Heart right ventricle (tissue), 16 donors: ENCODE measurements around the gene ESYT2. TPM values are rescaled to one million over a fixed set of nuclear protein-coding genes. Genes with fewer than 3 reads are reported as not detected.

ENCODE experiments used
- ATAC-seq, 8 donors: fragments of 200-7000 bp; cut with Tn5 transposase; one replicate each; pipeline ENCODE4 v1.9.1; 2020; ENCODE audit warnings: mild to moderate bottlenecking in 8 of 8, moderate library complexity in 8 of 8, moderate number of reproducible peaks in 1 of 8
- DNase-seq, 2 donors: peaks; one replicate each; pipeline ENCODE4 v3.0.0-alpha.2; 2020
- H3K27ac ChIP-seq, 10 donors: fragments of 200-600 bp; sonication (generic) in 2 of 10; one replicate each; pipeline versions ENCODE4 v1.5.0 to v1.8.0; 2020 to 2022; ENCODE audit warnings: mild to moderate bottlenecking in 3 of 10
- H3K27me3 ChIP-seq, 7 donors: fragments of 200-600 bp; one replicate each; pipeline ENCODE4 v1.8.0; 2021 to 2022; ENCODE audit warnings: mild to moderate bottlenecking in 2 of 7
- H3K36me3 ChIP-seq, 9 donors: fragments of 200-600 bp; sonication (generic) in 1 of 9; one replicate each; pipeline versions ENCODE4 v1.5.0 to v1.8.0; 2020 to 2022; ENCODE audit warnings: mild to moderate bottlenecking in 2 of 9
- H3K4me1 ChIP-seq, 9 donors: fragments of 200-600 bp; sonication (generic) in 1 of 9; one replicate each; pipeline versions ENCODE4 v1.5.0 to v1.8.0; 2020 to 2022; ENCODE audit warnings: mild to moderate bottlenecking in 4 of 9
- H3K4me3 ChIP-seq, 10 donors: fragments of 200-600 bp; sonication (generic) in 2 of 10; one replicate each; pipeline versions ENCODE4 v1.5.0 to v1.8.0; 2020 to 2022; ENCODE audit warnings: mild to moderate bottlenecking in 7 of 10, moderate library complexity in 2 of 10
- H3K9me3 ChIP-seq, 11 donors: fragments of 200-600 bp in 10 of 11; sonication (generic) in 2 of 11; one replicate each; pipeline versions ENCODE4 v1.5.0 to v1.8.0; 2013 to 2022; ENCODE audit warnings: mild to moderate bottlenecking in 2 of 11, control low read depth in 1 of 11, moderate library complexity in 1 of 11
- WGBS, 2 donors: extraction: QIAGEN DNeasy Blood & Tissue Kit; methylation state at CpG; one replicate each; pipeline ENCODE4 v1.1.7; 2013; ENCODE audit warnings: inconsistent platforms in 1 of 2; 5-methylcytosine and 5-hydroxymethylcytosine counted together
- intact Hi-C, 10 donors: fragments of 100-400 bp; cut with DNase I; formaldehyde crosslinking; loops; one replicate each; pipeline versions ENCODE4 v1.11.1 to v1.14.2; 2022
- polyA plus RNA-seq, 2 donors: library from polyadenylated mRNA; stranded (reverse); fragments of 200-250 nt; gene quantifications; one replicate each; pipeline ENCODE4 v1.2.3, GENCODE V29; 2013
- total RNA-seq, 10 donors: library from RNA; stranded (reverse); fragmentation: NEBNext Ultra II Directional in 3 of 10; extraction: Animal tissue kit (Norgen Biotek cat#: 25700) in 3 of 10; gene quantifications; one replicate each; pipeline versions ENCODE4 v1.2.1 to v1.2.4, GENCODE V29; 2021 to 2023
- TF ChIP-seq, protein P1 (sequence below), 9 donors: fragments of 200-600 bp; sonication (generic) in 2 of 9; IDR thresholded peaks; one replicate each; pipeline versions ENCODE4 v1.5.0 to v1.8.0; 2021 to 2022; ENCODE audit warnings: antibody characterized with exemption in 9 of 9, mild to moderate bottlenecking in 5 of 9, moderate library complexity in 1 of 9
- donor health status: Arrhythmogenic right ventricular cardiomyopathy.
- donor health status: ischemic (EF 13 %, LVEDD 7.1; RV severe dilation, severe dysfunction).
- donor health status: healthy with polysubstance abuse.
- donor health status: DM: no; HTN: yes; CAD: no.
- donor health status: DM: no; HTN: no; CAD: no.
- donor health status: ischemic (EF 25% LVEDD 6.9; RV normal size, moderate dysfunction).
- donor health status: ischemic (EF 25% LVEDD 5.7; RV mildly dilated, moderate dysfunction).
- donor health status: healthy.
- donor health status: DM: yes; HTN: yes; CAD: no.
- donor health status: Ischemic cardiomyopathy.
- donor health status: ischemic (EF 35%, LVEDD 5.7; RV mildly dilated, moderate dysfunction).
- donor health status: nonischemic (EF 11% LVEDD 7.7; RV severe dilation, severe dysfunction).
- donor health status: DM: yes; HTN: yes; CAD: no.
- donor health status: PGD.
- donor health status: ischemic (EF 29% LVEDD 5.4; RV normal size, mild dysfunction).
- donor health status: nonischemic (EF 23%, LVEDD 6.1; RV moderate dilation, normal function).

The ESYT2 gene
- total and polyA plus RNA-seq, 12 donors = 18.9 to 79.2 (median 48.7) TPM

GRCh38 chr7:158753900-158754299, 75.4 kb downstream of the ESYT2 start:
- intact Hi-C loops = no loop called here
- no peak overlapping the region for H3K4me3 ChIP-seq
- H3K36me3 ChIP-seq = peaks cover 0 to 100% (median 18%) of the 10 kb centered on the region in 9 donors
- H3K4me1 ChIP-seq = peaks cover 0 to 14% (median 0%) of the 10 kb centered on the region in 9 donors
- H3K9me3 ChIP-seq = no peaks in the 10 kb centered on the region
- WGBS, 2 donors = 94 to 98% methylated on average over 5 of the region's 5 CpGs
- no peak for DNase-seq
- TF ChIP-seq, protein P1, sequence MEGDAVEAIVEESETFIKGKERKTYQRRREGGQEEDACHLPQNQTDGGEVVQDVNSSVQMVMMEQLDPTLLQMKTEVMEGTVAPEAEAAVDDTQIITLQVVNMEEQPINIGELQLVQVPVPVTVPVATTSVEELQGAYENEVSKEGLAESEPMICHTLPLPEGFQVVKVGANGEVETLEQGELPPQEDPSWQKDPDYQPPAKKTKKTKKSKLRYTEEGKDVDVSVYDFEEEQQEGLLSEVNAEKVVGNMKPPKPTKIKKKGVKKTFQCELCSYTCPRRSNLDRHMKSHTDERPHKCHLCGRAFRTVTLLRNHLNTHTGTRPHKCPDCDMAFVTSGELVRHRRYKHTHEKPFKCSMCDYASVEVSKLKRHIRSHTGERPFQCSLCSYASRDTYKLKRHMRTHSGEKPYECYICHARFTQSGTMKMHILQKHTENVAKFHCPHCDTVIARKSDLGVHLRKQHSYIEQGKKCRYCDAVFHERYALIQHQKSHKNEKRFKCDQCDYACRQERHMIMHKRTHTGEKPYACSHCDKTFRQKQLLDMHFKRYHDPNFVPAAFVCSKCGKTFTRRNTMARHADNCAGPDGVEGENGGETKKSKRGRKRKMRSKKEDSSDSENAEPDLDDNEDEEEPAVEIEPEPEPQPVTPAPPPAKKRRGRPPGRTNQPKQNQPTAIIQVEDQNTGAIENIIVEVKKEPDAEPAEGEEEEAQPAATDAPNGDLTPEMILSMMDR (IDR thresholded peaks at IDR 0.05) = no peak
- H3K27me3 ChIP-seq = no peaks in the 10 kb centered on the region
- ATAC-seq = peak in 2 of 8 donors; percentile 9 to 11
- H3K27ac ChIP-seq = no peak overlapping the region

DNA sequence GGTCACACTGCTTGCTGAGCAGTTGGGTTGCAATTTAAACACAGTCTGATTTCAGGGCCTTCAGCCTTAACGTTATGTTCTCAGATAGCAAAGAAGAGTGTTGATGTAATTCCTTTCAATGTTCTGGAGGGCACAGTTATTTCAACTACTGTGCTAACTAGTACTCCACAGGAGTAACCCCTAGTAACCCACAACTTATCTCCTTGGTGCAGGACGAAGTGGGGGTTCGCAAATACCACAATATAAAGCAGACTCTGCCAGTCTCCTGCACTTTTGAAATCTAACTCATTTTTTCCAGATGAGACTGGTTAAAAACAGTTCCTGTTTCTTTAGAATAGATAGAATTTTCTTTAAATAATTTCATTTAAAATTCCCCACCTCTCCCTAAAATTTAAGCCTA, 77.6 kb downstream of the ESYT2 start:
- 75 to 78% methylated on average over 3 of the region's 3 CpGs for WGBS, 2 donors
- Histone ChIP-seq H3K4me3 (no peak overlapping the region), H3K4me1 (peaks cover 0 to 14% (median 0%) of the 10 kb centered on the region in 9 donors), H3K27me3 (no peaks in the 10 kb centered on the region), H3K9me3 (no peaks in the 10 kb centered on the region), H3K36me3 (peaks cover 0 to 100% (median 24%) of the 10 kb centered on the region in 9 donors), H3K27ac (no peak overlapping the region)
- no peak for DNase-seq
- intact Hi-C loops = no loop called here
- no peak for ATAC-seq
- TF ChIP-seq, protein P1 (IDR thresholded peaks at IDR 0.05) = no peak

- ATAC-seq (no peak), DNase-seq (no peak)
- Histone ChIP-seq H3K4me1 (peaks cover 0 to 14% (median 0%) of the 10 kb centered on the region in 9 donors), H3K9me3 (no peaks in the 10 kb centered on the region), H3K4me3 (no peak overlapping the region), H3K27ac (no peak overlapping the region), H3K36me3 (peaks cover 0 to 100% (median 28%) of the 10 kb centered on the region in 9 donors), H3K27me3 (no peaks in the 10 kb centered on the region)
- TF ChIP-seq, protein P1 (IDR thresholded peaks at IDR 0.05) = no peak
- 94 to 98% methylated on average over 2 of the region's 2 CpGs for WGBS, 2 donors
- intact Hi-C loops = no loop called here
Observed at GRCh38 chr7:158751199-158751598, 78.1 kb downstream of the ESYT2 start.

DNA sequence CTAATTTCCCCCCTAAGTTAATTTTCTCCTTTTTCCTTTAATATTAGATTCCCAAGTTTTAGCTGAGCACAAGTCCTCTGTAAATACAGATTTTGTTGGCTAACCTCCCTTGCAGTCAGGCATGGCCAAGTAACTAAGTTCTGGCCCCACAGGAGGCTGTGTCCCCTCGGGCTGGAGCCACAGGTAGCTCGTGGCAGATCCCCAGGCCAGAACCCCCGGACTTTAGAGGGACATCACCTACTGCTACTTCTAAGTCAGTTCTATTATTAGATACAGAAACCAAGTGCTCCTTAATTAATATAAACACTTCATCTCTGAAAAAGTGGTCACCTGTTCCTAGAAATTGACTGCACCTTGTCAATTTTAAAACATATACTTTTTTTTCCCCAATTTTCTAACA, 78.6 kb downstream of the ESYT2 start:
- Histone ChIP-seq H3K36me3 (peaks cover 0 to 100% (median 32%) of the 10 kb centered on the region in 9 donors), H3K4me1 (peaks cover 0 to 14% (median 0%) of the 10 kb centered on the region in 9 donors), H3K9me3 (no peaks in the 10 kb centered on the region), H3K27ac (no peak overlapping the region), H3K27me3 (no peaks in the 10 kb centered on the region), H3K4me3 (no peak overlapping the region)
- 69 to 72% methylated on average over 3 of the region's 3 CpGs for WGBS, 2 donors
- DNase-seq (no peak), ATAC-seq (no peak)
- TF ChIP-seq, protein P1 (IDR thresholded peaks at IDR 0.05) = no peak
- intact Hi-C loops = no loop called here
